ENCODE measurements around the gene ZCCHC10.
"Not testable (repeated sequence)": the region's sequence is repeated elsewhere in the genome, so short reads cannot be mapped to it uniquely, and the experiment has no call there.

The ZCCHC10 gene

DNA sequence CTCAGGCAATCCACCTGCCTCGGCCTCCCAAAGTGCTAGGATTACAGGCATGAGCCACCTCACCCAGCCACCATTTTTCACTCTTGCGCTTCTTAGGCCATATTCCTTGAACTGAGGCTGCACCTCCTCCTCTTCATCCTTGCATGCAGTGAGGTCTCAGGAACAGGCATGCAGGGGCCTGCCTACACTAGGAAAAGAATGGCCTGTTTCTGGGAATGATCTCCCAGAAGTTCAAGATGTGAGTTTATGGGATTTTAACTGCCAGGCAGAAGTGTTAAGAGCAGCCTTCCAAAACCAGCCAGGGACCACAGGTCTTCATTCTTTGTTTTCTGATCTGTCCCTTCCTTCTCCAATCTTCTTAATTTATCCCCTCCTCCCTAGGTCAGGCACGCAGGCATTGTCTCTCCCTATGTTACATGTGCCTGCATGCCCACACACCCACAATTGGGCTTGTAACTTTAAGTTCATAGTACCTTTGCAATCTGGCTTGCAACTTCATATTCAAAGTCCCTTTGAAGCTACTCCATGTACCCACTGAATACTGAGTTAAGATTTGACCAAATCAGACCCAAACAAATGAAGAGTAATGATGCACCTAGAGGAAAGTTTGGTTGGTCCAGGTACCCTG is 14.9 kb upstream of the ZCCHC10 start:
- DNase-seq = no peak

- not testable (repeated sequence) for DNase-seq
Measured at GRCh38 chr5:133036677-133037076, 10.3 kb upstream of the ZCCHC10 start.

DNA sequence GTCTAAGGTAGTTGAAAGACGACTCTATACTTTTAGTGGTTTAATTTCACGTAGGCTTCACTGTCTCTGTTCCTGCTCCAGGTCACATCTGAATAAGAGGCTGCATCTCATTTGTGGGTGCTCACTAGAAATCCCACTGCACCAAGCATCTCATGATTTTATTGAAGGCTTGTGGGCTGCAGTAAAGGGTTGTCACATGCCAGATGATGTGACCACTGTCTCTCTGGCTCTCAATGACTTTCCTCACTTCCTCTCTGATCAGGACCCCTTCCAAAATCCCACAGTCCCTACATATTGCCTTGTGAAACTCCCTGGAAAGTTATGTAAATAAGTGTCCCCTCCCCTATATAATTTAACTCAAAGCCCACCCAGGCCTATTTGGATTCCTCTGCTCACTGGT is 8.9 kb upstream of the ZCCHC10 start:
- DNase-seq = no peak

DNA sequence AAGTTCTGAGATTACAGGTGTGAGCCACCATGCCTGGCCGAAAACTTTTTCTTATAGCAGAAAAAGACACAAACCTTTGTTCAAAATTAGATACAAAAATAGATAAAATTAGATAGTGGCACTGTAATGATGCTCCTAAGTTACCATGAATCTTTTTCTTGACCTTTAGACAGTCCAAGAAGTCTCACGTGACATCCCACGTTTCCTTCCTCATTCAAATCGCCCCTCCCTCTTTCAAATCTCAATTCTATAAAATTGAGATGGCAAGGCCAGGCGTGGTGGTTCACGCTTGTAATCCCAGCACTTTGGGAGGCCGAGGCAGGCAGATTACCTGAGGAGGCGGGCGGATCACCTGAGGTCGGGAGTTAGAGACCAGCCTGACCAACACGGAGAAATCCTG is 7.7 kb upstream of the ZCCHC10 start:
- DNase-seq = no peak

GRCh38 chr5:133032852-133033742 is 6.7 kb upstream of the ZCCHC10 start:
- no peak for DNase-seq

DNA sequence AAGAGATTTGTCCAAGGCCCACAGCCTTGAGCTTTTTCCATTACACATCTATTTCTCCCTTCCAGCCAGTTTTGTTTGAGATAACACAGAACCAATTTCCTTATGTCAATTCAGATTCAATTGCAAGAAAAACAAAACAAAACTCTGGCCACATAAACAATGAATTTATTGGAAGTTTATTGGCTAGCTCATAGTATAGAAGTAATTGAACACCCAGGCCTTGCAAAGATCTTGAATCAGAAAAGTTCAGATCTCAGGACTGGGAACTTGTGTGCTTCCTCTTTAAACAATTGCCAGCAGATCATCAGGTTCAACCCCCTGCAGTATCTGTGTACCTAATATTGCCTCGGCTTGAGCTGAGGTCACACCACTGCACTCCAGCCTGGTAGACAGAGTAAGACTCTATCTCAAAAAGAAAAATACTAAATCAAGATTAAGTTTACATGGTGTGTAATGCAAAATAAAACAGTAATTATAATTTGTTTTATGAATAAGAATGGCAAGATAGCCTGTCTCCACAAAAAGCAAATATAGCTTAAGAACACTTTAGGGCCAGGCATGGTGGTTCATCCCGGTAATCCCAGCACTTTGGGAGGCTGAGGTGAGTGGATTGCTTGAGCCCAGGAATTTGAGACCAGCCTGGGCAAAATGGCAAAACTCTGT is 4.1 kb upstream of the ZCCHC10 start:
- no peak for DNase-seq

DNA sequence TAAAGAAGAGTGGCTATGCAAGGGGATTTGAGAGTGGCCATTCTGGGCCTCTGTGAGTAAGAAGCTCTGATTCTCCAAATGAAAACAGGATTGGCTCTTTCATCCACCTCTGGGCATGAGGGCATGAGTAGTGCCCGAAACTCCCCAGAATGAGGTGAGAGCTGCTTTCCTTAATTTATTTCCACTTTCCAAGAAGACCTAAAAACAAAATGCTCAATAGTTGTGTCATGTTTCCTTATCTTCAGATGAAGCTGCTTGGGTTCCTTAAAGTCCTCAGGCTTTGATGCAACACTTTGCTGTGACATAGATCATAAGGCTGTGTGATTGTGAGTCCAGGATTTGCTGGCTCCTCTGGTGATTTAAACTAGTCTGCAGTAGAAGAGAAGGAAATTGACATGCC is 3.1 kb upstream of the ZCCHC10 start:
- DNase-seq = no peak

- DNase-seq = no peak
Measured at GRCh38 chr5:133026664-133027153, 360 bp upstream of the ZCCHC10 start.

- DNase-seq = not testable (repeated sequence)
Measured at GRCh38 chr5:133019471-133019870, 6.9 kb downstream of the ZCCHC10 start.

- DNase-seq = no peak
Measured at GRCh38 chr5:133017964-133018363, 8.4 kb downstream of the ZCCHC10 start.

GRCh38 chr5:133015466-133015865 is 10.9 kb downstream of the ZCCHC10 start:
- no peak for DNase-seq

GRCh38 chr5:133008455-133008854 is 17.9 kb downstream of the ZCCHC10 start:
- DNase-seq = not testable (repeated sequence)

DNA sequence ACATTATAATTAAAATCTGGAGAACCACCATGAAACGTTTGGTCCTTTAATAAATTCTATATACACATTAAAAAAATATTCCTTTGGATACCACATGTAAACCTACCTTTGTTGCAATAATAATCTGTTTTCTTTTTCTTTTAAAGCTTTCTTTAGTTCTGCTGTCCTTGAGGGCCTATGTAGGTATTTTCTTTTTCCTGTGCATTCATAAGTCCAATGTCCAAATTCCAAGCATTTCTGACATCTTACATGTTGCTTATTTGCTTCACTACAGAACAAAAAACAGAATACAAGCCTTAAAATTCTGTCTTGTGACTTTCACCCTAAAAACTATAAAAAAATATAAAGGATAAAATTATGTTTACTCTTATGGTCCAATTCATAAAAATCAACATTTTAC is 19.7 kb downstream of the ZCCHC10 start:
- DNase-seq = no peak

- no peak for DNase-seq
Measured at GRCh38 chr5:132999246-132999645, 27.1 kb downstream of the ZCCHC10 start.

GRCh38 chr5:132998556-132998955 is 27.8 kb downstream of the ZCCHC10 start:
- DNase-seq = no peak

GRCh38 chr5:132996307-132996706 is 30.0 kb downstream of the ZCCHC10 start:
- DNase-seq = no peak

GRCh38 chr5:132987531-132988408 is 38.6 kb downstream of the ZCCHC10 start:
- DNase-seq = no peak

GRCh38 chr5:132982971-132983370 is 43.4 kb downstream of the ZCCHC10 start:
- DNase-seq = not testable (repeated sequence)

GRCh38 chr5:132981288-132981687 is 45.1 kb downstream of the ZCCHC10 start:
- DNase-seq = no peak

DNA sequence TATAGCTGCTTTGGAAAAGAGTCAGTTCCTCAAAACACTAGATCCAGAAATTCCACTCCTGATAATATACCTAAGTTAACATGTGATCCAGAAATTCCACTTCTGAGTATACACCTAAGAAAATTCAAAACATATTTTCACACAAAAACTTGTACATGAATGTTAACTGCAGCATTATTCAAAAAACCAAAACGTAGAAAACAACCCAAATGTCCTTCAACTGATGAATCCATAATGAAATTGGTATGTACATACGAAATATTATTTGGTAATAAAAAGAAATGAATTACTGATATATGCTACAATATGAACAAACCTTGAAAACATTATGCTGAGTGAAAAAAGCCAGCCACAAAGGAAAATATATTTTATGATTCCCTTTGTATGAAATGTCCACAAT is 46.4 kb downstream of the ZCCHC10 start:
- DNase-seq = no peak

DNA sequence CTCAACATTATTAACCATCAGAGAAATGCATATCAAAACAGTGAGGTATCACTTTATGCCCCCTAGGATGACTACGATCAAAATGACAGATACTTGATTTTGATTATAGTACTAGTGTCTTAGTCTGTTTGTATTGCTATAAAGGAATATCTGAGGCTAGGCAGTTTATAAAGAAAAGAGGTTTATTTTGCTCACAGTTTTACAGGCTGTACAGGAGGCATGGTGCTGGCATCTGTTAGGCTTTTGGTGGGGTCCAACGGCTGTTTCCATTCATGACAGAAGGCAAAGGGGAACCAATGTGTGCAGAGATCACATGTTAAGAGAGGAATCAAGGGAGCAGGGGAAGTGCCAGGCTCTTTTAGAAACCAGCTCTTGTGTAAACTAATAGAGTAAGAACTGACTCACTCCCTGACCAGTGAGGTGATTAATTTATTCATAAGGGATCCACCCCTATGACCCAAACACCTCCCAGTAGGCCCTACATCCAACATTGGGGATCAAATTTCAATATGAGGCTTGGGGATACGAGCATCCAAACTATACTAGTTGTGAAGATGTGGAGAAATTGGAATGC is 46.9 kb downstream of the ZCCHC10 start:
- DNase-seq = no peak

- no peak for DNase-seq
Measured at GRCh38 chr5:132976852-132977251, 49.5 kb downstream of the ZCCHC10 start.
